HG03520 (cell line): ENCODE measurements around the gene PDE9A.

ENCODE experiments used
- ATAC-seq: cut with Tn5 transposase; IDR thresholded peaks from one replicate; pipeline ENCODE4 v1.9.1; 2021; ENCODE audit warnings: mild to moderate bottlenecking, moderate library complexity; ENCODE audit not compliant: unreplicated experiment

PDE9A gene

GRCh38 chr21:42753804-42754203 is 100.4 kb downstream of the PDE9A start:
- no peak for ATAC-seq

GRCh38 chr21:42754270-42754933 is 101.0 kb downstream of the PDE9A start:
- ATAC-seq, result no peak

DNA sequence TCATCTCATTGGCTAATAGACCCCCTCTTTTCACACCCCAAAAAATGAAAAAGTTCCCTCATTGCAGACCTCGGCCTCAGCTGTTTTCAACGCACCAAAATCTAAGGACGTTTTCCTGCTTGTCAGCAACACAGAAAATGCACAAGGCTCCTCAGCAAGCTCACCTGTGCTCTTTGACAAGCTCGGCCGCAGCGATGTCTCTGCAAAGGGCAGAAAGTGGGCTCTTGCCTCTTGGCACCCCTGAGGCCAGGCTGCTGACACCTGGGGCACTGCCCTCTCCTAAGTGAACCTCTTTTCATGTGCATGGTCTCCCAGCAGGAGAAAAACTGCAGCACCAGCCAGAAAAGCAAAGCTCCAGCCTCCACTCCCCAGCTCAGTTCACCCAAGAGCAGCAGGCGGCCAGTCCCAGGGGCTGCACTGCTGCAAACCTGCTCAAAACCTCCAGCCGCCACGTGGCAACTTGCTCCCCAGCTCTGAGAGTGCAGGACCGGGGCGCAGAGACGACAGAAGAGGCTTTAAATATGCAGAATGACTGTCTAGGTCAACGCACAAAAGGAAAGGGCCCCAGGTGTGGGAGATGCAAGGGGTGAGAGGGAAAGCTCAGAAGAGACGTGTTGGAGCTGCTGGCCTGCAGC is 101.7 kb downstream of the PDE9A start:
- no peak for ATAC-seq

GRCh38 chr21:42755766-42756579 is 102.6 kb downstream of the PDE9A start:
- no peak for ATAC-seq

- no peak for ATAC-seq
Observed at GRCh38 chr21:42756580-42757250, 103.3 kb downstream of the PDE9A start.

GRCh38 chr21:42757422-42757821 is 104.0 kb downstream of the PDE9A start:
- ATAC-seq, result no peak

DNA sequence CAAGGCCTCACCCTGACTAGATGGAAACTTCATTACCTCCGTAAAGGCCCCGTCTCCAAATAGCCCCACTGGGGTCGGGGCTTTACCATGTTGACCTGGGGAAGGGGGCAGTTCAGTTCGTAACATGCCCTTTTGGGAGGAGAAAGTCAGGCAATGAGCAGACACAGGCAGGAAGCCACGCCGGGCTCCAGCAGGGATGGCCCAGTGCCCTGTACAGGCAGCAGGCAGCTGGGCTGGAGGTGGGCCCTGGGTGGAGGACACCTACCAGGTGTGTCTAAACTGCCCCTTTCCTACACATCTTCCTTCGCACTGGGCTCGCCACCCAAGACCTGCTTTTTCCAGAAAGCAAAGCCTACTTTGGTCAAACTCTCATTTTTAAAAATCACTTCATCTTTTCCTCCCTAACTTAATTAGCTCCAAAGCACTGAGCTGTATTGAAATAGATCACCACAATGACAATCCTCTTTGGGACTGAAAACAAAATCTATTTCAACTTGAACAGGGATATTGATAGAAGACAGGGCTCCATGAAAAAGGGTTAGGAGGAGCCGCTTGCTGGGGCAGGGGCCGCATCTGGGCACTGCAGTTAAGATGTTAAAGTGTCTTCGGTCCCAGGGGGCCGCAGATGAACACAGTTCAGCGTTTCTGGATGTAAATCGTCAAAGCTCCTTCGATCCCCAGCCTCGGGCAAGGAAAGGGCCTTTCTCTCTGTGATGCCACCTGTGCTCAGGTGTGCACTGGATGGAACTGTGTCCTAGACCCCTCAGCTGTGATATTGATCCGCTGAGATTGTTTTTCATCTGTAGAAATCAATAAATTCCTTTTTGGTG is 104.6 kb downstream of the PDE9A start:
- ATAC-seq, result no peak

DNA sequence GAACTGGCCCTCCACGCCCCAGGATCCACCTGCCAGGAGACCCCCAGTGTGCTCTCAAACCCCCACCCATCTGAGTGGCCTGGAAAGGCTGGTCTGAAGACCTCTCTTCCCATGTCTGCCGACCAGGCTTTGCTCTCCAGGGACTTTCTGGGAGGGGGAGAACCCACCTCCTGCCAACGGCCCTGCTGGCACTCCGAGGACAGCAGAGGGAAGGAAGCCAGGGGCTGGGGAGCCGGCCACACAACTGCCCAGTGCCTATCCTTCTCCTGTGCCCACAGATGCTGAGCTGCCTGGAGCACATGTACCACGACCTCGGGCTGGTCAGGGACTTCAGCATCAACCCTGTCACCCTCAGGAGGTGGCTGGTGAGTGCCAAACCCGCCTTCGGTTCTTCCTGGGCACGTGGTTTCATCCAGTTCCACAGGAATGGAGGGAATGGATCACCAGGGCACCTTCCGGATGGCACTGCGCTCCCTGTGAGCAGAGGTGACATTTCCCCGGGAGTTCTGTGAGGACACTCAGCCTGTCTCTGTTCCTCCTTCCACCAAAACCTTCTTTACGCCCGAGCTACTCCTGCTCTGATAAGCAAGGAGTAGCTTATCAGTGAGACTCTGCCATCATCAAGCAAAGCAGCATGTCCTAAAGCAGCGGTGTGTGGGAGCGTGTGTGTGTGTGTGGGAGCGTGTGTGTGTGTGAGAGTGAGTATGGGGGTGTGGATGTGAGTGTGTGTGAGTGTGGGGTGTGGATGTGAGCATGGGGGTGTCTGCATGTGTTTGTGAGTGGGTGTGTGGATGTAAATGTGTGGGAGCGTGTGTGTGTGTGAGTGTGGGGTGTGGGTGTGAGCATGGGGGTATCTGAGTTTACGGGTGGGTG is 105.5 kb downstream of the PDE9A start:
- no peak for ATAC-seq

- no peak for ATAC-seq
Observed at GRCh38 chr21:42759594-42759927, 106.1 kb downstream of the PDE9A start.

- no peak for ATAC-seq
Observed at GRCh38 chr21:42760361-42760950, 107.0 kb downstream of the PDE9A start.

DNA sequence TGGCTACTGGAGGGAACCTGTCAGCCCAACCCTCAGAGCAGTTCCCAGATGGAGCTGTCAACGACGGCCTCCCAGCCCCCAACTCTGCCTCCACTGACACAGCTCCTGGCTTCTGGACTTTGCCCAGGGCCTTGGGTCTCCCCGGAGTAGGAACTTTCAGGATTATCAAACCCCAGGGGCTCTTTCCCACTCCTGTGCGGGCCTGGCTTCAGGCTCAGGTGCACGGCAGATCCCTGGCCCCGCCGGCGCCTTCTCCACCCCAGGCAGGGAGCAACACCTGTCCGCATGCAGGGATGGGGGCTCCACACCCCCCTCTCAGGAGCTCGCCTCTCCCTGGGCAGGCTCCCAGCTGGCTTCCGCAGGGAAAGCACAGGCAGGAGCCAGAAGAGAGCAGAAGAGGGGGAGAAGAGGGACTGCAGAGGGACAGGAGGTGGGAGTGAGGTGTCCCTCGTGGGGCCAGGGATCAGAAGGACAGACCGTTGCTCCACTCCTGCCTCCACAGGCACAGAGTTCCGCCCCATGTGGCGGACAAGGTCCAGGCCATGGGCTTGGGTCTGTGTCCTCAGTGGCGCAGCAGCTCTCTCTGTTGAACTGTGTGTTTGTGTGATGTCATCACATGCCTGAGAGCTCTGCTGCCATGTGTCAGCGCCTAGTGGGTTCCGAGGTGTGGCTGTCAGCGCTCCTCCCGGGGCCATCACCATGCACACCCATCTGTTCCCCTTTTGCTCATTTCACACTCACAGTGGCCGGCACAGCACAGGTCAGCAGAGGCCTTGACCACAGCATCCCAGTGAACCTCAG is 107.7 kb downstream of the PDE9A start:
- ATAC-seq, result no peak

GRCh38 chr21:42761776-42762335 is 108.4 kb downstream of the PDE9A start:
- ATAC-seq, result no peak

GRCh38 chr21:42763581-42764442 is 110.4 kb downstream of the PDE9A start:
- no peak for ATAC-seq

DNA sequence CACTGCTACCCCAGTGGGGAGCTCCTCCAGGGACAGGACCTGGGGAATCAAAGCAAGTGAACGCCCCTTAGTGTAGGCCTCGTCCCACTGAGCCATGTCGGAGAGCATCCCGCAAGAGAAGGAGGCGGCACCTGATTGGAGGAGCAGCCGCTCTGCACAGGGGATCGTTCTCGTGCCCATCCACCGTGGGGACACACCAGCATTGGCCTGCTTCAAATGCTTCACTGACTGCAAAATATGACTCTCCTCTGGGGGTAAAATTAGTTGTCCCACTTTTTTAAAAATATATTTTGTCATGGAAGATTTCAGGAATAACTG is 111.0 kb downstream of the PDE9A start:
- no peak for ATAC-seq

- no peak for ATAC-seq
Observed at GRCh38 chr21:42764883-42765282, 111.5 kb downstream of the PDE9A start.

DNA sequence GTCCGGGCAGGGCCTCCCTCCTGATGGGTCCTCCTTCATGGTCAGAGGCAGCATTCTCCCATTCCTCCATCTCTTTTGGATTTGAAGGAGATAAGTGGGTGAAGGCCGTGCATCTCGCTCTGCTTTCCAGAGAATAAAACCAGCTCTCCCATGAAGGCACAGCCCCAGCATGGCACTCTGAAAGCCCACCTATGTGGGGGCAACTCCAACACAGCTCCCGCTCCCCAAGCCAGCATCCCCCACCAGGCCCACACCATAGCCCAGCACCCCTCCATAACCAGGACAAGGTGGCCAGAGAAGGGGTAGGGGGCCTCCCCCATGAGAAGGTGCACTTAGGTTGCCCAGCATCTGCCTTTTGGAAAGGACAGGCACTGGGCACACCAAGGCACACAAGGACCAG is 112.2 kb downstream of the PDE9A start:
- ATAC-seq, result no peak

GRCh38 chr21:42766739-42767560 is 113.5 kb downstream of the PDE9A start:
- ATAC-seq, result no peak
